ENCODE results near the gene NFIB.

- TF ChIP-seq CTCF (IDR thresholded peaks at IDR 0.05; ENCODE audit: extremely low read depth in 1 of 2, insufficient read depth in 1 of 2, low read depth in 1 of 2, low read length in 2 of 2) (no peak), EZH2 (IDR thresholded peaks at IDR 0.05; ENCODE audit: borderline replicate concordance, low read depth, low read length, severe bottlenecking) (no peak), POLR2AphosphoS5 (IDR thresholded peaks at IDR 0.05; ENCODE audit: insufficient read depth, low read depth, low read length) (no peak), POLR2A (IDR thresholded peaks at IDR 0.05; ENCODE audit: low read depth, low read length) (no peak), GATA2 (IDR thresholded peaks at IDR 0.05; ENCODE audit: insufficient read depth, insufficient read length, low read depth, low read length) (no peak), JUN (IDR thresholded peaks at IDR 0.05; ENCODE audit: borderline replicate concordance, insufficient read depth, insufficient read length, low read depth) (no peak), MYC (IDR thresholded peaks at IDR 0.05; ENCODE audit: low read depth, low read length) (no peak)
These were observed 97.2 kb downstream of the NFIB start for GRCh38 chr9:14216612-14217194.

Data from endothelial cell of umbilical vein (primary cell).